Ovary (tissue), 3 donors: ENCODE measurements around the gene SRCAP.

Source experiments
- CTCF ChIP-seq, 3 donors: fragments of 450-650 bp in 2 of 3; fragments of 200-600 bp in 1 of 3; IDR thresholded peaks; one replicate each; pipeline versions ENCODE4 v1.5.1 to v1.8.0; 2016 to 2022; ENCODE audit warnings: antibody characterized with exemption in 3 of 3, mild to moderate bottlenecking in 1 of 3
- POLR2A ChIP-seq: fragments of 450-650 bp; IDR thresholded peaks from one replicate; pipeline ENCODE4 v1.6.1; 2017; ENCODE audit warnings: antibody characterized with exemption, mild to moderate bottlenecking, moderate library complexity
- donor health status: DM: no; HTN: no; CAD: no.

- TF ChIP-seq POLR2A (no peak), CTCF (IDR thresholded peaks at IDR 0.05) (no peak)
Observed at GRCh38 chr16:30787613-30788378, 88.8 kb downstream of the SRCAP start.
